ENCODE results near the gene CPD. TPM values are rescaled to one million over a fixed set of nuclear protein-coding genes. Genes with fewer than 3 reads are reported as not detected.

The CPD gene
- total RNA-seq, 1 donor from 2014 or later, result 332 TPM

GRCh38 chr17:30505868-30506417, 127.2 kb downstream of the CPD start:
- no peak for DNase-seq (ENCODE audit: low read depth)

- no peak for DNase-seq (ENCODE audit: low read depth)
These were observed 127.8 kb downstream of the CPD start for GRCh38 chr17:30506481-30506880.

GRCh38 chr17:30513346-30513745, 134.6 kb downstream of the CPD start:
- DNase-seq (ENCODE audit: low read depth), result no peak

- no peak for DNase-seq (ENCODE audit: low read depth)
These were observed 136.3 kb downstream of the CPD start for GRCh38 chr17:30514895-30515596.

GRCh38 chr17:30517786-30518185, 139.1 kb downstream of the CPD start:
- DNase-seq (ENCODE audit: low read depth), result no peak

GRCh38 chr17:30519166-30519565, 140.4 kb downstream of the CPD start:
- no peak for DNase-seq (ENCODE audit: low read depth)

Other genes starting within 250 kb of the CPD start
- gene SLC6A4, start 143.2 kb upstream of the CPD start, total RNA-seq, result under 0.01 TPM in 2 replicates
- gene BLMH, start 87.0 kb upstream of the CPD start, total RNA-seq, result 16.5 and 42.1 TPM in 2 replicates
- not detected in 2 replicates for gene TMIGD1, start 44.9 kb upstream of the CPD start, total RNA-seq
- 42.5 and 83.4 TPM in 2 replicates for gene GOSR1, start 98.5 kb downstream of the CPD start, total RNA-seq

Data from renal cortical epithelial cell (primary cell).